ENCODE results near the gene KRT23.

The KRT23 gene

GRCh38 chr17:40958086-40958953 lies 20.9 kb upstream of the KRT23 start:
- no peak for TF ChIP-seq ZNF274 (IDR thresholded peaks at IDR 0.05; ENCODE audit: low read depth, low read length)
- H3K4me3 ChIP-seq (ENCODE audit: low read length) = no peak overlapping the region

DNA sequence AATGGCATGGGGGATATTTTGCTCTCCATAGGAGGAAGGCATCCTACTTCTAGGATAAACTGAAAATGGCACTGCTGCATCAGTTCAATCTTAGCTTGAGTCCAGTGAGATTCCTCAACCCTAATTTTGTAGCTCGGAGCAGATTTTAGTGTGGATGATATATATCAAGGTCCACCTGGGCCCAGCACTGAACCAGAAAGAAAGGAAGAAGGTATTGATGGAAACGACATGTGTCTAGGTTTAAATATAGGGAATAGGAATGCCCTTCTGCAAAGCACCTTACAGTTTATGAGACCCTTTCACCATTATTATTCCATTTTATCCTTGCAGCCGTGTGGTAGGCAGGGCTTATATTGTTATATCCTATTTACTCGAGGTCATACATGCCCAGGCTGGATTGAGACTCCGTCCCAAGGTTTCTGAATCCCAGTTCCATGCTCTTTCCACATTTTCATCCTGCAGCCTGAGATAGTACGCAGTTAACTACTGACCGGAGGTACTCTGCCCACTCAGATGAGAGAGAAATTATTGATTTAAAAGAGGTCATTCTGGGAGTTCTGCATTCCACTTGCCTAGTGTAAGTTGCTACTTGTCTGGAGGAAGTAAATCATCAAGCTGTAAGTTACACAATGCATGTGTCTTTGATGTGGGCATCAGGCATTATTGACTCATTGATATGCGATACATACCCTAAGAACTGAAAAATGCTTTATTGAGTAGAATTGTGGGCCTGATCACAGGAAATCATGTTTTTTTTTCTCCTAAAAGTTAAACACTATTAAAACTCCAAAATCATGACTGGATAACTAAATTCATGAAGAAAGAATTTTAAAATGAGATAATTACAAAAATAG lies 19.2 kb upstream of the KRT23 start:
- no peak overlapping the region for H3K4me3 ChIP-seq (ENCODE audit: low read length)
- TF ChIP-seq ZNF274 (IDR thresholded peaks at IDR 0.05; ENCODE audit: low read depth, low read length) = no peak

DNA sequence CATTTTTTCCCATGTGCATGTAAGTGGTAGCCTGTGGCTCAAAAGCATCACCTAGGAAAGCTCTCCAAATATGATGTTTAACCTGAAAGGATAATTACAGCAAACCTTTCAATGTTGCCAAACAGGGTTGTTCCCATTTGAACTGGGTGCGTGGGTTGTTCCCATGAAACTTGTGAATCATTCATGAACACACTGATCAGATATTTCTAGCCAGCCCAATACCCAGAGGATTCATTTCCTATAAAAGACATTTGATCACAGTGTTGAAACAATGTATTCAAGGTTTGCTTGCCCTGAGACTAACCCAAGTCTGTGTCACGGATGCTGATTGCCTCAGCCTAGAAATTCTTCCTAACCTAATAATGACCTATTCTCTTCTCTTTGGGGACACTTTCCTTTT lies 16.4 kb upstream of the KRT23 start:
- no peak overlapping the region for H3K4me3 ChIP-seq (ENCODE audit: low read length)
- TF ChIP-seq ZNF274 (IDR thresholded peaks at IDR 0.05; ENCODE audit: low read depth, low read length) = no peak

DNA sequence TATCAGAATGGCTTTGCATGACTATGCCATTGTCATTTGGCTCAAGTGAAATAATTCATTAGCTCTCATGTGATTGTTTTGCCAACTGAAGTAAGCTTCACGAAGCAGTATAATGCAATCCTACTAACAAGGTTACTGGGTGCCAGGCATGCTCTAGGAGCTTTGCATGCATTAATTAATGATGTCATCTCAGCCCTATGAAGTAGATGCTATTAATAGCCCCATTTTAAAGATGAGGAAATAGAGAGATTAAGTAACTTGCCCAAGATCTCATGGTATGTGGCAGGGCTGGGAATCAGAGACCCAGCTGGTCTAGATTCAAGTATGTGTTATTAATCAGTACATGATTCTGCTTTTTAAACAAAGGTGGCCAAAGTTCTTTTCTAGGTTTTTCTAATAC lies 15.2 kb upstream of the KRT23 start:
- no peak overlapping the region for H3K4me3 ChIP-seq (ENCODE audit: low read length)
- TF ChIP-seq ZNF274 (IDR thresholded peaks at IDR 0.05; ENCODE audit: low read depth, low read length) = no peak

DNA sequence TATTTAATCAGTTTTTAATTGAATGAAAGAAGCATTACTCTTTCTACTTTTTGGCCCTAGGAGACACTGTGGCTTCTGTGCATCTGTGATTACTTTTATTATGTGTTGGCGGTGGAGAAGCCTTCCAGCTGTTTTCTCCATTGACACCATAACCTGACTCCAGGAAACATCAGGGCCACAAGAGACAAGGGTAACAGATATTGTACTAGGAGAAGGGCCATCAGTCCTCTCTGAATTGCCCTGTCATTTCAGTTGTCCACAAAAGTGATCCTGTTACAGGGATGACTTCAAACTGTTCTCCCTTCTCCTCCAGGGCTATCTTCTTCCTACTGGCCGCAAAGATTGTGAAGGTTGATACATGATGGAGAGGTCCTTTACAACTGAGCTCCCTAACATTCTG lies 14.7 kb upstream of the KRT23 start:
- no peak for TF ChIP-seq ZNF274 (IDR thresholded peaks at IDR 0.05; ENCODE audit: low read depth, low read length)
- no peak overlapping the region for H3K4me3 ChIP-seq (ENCODE audit: low read length)

DNA sequence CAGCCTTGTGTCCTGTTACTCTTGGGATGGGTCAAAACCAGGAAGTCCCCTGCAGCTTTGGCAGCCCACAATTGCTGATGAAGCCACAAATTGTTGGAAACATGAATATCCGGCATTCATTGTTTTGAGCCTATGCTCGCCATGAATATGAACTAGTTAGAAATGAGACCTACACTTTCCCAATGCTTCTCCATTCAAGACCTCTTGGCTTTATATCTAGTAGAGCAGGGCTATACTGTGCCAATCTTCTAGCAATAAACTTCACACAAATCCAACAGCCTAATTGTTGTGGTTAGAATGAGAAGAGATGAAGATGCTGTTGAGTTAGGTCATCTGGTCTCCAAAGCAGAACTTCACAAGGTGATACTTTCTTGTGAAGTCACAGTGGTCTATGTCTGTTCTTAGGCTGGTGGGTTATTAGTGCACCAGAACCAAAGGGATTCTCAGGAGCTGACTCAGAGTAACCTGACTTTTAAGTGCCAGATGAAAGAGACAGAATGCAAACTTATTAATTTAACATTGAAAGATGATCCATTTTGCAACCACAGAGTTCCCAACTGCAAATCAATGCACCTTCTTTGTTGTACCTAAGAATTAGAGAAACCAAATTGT lies 13.7 kb upstream of the KRT23 start:
- H3K4me3 ChIP-seq (ENCODE audit: low read length) = no peak overlapping the region
- TF ChIP-seq ZNF274 (IDR thresholded peaks at IDR 0.05; ENCODE audit: low read depth, low read length) = no peak

GRCh38 chr17:40950176-40950575 lies 12.7 kb upstream of the KRT23 start:
- TF ChIP-seq ZNF274 (IDR thresholded peaks at IDR 0.05; ENCODE audit: low read depth, low read length) = no peak
- no peak overlapping the region for H3K4me3 ChIP-seq (ENCODE audit: low read length)

DNA sequence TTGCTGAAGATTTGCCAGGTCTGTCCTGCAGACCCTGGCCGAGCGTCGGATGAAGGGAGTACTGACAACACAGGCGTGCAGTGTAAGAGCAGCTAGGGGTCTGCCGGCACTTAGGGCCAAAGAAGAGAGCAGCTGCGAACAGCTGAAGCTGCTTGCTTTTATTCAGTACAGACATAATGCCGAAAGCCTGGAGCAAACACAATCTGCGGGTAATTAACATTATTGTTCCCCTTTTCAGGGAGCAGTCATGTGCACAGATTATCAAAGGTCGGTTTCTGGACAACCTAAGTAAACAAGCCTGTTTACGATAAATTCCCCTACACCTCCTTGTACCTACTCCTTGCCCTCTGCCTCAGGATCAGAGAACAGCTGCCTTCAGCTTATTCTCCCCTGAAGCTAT lies 12.0 kb upstream of the KRT23 start:
- H3K4me3 ChIP-seq (ENCODE audit: low read length) = no peak overlapping the region
- no peak for TF ChIP-seq ZNF274 (IDR thresholded peaks at IDR 0.05; ENCODE audit: low read depth, low read length)

- no peak for TF ChIP-seq ZNF274 (IDR thresholded peaks at IDR 0.05; ENCODE audit: low read depth, low read length)
- no peak overlapping the region for H3K4me3 ChIP-seq (ENCODE audit: low read length)
These were observed 10.5 kb upstream of the KRT23 start for GRCh38 chr17:40947929-40948328.

DNA sequence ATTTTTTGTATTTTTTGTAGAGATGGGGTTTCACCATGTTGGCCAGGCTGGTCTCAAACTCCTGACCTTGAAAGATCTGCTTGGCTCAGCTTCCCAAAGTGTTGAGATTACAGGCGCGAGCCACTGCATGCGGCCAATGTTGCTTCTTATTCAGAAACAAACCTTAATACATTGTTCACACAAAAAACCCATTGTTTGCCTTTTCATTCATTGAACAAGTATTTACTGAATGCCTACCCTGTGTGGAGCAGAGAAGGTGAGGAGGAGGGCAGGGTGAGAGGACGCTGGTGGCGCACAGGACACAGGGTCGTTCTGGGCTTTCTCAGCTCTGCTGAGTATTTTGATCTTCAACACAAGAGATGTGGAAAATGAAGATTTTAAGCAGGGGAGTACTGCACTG lies 8.0 kb upstream of the KRT23 start:
- TF ChIP-seq ZNF274 (IDR thresholded peaks at IDR 0.05; ENCODE audit: low read depth, low read length) = no peak
- no peak overlapping the region for H3K4me3 ChIP-seq (ENCODE audit: low read length)

GRCh38 chr17:40944531-40944930 lies 7.1 kb upstream of the KRT23 start:
- no peak overlapping the region for H3K4me3 ChIP-seq (ENCODE audit: low read length)
- TF ChIP-seq ZNF274 (IDR thresholded peaks at IDR 0.05; ENCODE audit: low read depth, low read length) = no peak

- no peak overlapping the region for H3K4me3 ChIP-seq (ENCODE audit: low read length)
- no peak for TF ChIP-seq ZNF274 (IDR thresholded peaks at IDR 0.05; ENCODE audit: low read depth, low read length)
These were observed 5.1 kb upstream of the KRT23 start for GRCh38 chr17:40942553-40942952.

DNA sequence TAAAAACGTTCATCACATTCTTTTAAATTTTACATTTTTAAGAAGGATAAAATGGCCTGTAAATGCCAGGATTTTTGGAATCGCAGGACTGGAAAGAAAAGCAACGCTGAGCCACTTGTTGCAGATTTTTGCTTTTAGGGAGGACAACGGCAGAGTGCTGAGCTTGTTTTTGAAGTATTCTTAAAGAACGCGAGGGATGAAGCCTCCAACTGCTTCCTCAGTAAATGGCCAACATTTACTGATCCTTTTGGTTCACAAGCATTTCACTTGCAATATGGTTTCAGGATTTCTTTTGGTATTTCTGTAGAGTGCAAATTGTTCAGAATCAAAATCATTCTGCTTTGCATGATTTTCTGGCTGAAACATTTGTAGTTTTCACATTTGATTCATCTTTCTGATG lies 2.8 kb upstream of the KRT23 start:
- no peak overlapping the region for H3K4me3 ChIP-seq (ENCODE audit: low read length)
- no peak for TF ChIP-seq ZNF274 (IDR thresholded peaks at IDR 0.05; ENCODE audit: low read depth, low read length)

DNA sequence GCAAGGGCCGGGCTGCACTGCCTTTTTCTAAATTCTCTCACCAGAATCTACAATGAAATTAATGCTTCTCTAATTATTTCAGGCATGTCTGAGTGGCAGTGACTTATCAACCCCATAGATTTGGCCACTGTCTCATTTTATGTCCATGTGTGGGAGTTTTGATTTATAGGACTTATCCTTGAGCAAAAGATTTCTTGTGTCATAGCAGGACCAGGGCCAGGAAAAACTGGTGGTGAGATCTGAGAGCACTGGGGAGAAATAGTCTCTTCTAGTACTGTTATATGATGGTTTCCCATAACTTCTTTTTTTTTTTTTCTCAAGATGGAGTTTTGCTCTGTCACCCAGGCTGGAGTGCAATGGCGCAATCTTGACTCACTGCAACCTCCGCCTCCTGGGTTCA lies 1.5 kb upstream of the KRT23 start:
- no peak for TF ChIP-seq ZNF274 (IDR thresholded peaks at IDR 0.05; ENCODE audit: low read depth, low read length)
- no peak overlapping the region for H3K4me3 ChIP-seq (ENCODE audit: low read length)

DNA sequence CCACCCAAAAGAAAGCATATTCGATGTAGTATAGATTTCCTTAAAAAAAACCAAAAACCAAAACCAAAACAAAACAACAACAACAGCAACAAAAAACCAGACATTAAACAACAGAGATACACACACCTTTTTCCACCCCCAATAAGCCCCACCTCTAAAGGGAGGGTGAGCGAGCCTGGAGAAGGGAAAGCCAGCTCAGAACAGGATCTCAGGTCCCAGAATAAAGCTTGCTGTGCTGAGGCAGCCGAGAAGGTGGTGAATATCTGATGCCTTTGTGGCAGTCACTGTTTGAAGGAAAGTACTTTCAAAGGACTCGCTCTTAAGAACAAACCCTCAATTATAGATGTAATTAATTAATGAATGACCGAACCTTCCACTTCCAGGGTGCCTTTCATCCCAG lies 470 bp downstream of the KRT23 start:
- TF ChIP-seq ZNF274 (IDR thresholded peaks at IDR 0.05; ENCODE audit: low read depth, low read length) = no peak
- H3K4me3 ChIP-seq (ENCODE audit: low read length) = no peak overlapping the region

All from GM08714 (cell line).